Testis (tissue), 3 donors: ENCODE measurements around the gene NRP1. TPM values are rescaled to one million over a fixed set of nuclear protein-coding genes. Genes with fewer than 3 reads are reported as not detected.
A peak's percentile ranks its signal among the peaks of the same experiment; 100 is the strongest.

ENCODE experiments used
- DNase-seq: peaks from one replicate; pipeline ENCODE4 v3.0.0-alpha.2; 2019
- H3K27ac ChIP-seq, 2 donors: fragments of 200-600 bp; sonication (generic); one replicate each; pipeline ENCODE4 v1.5.1; 2019
- H3K27me3 ChIP-seq: fragments of 200-600 bp; sonication (generic); one replicate; pipeline ENCODE4 v1.5.1; 2019
- H3K36me3 ChIP-seq: fragments of 200-600 bp; sonication (generic); one replicate; pipeline ENCODE4 v1.5.1; 2017; ENCODE audit warnings: low read depth; ENCODE audit errors: missing control alignments
- H3K4me1 ChIP-seq: fragments of 200-600 bp; sonication (generic); one replicate; pipeline ENCODE4 v1.5.1; 2019
- H3K4me3 ChIP-seq, 2 donors: fragments of 200-600 bp; sonication (generic); one replicate each; pipeline ENCODE4 v1.5.1; 2017 to 2019
- H3K9me3 ChIP-seq: fragments of 200-600 bp; sonication (generic); one replicate; pipeline ENCODE4 v1.5.1; 2017
- CTCF ChIP-seq, 3 experiments: fragments of 450-650 bp in 2 of 3; fragments of 200-600 bp in 1 of 3; sonication (generic) in 1 of 3; IDR thresholded peaks; one replicate each; pipeline ENCODE4 v1.5.1; 2016 to 2019; ENCODE audit warnings: antibody characterized with exemption in 3 of 3, mild to moderate bottlenecking in 2 of 3, moderate library complexity in 1 of 3
- POLR2A ChIP-seq: fragments of 450-650 bp; IDR thresholded peaks from one replicate; pipeline ENCODE4 v1.6.1; 2017; ENCODE audit warnings: antibody characterized with exemption, mild to moderate bottlenecking, moderate library complexity
- WGBS, 2 donors: methylation state at CpG; one replicate each; pipeline ENCODE4 v1.1.5; 2018; 5-methylcytosine and 5-hydroxymethylcytosine counted together
- intact Hi-C: fragments of 100-400 bp; cut with DNase I; formaldehyde crosslinking; loops from one replicate; pipeline ENCODE4 v1.15.1; 2023; ENCODE audit warnings: low total_unique reads
- polyA plus RNA-seq: library from polyadenylated mRNA; stranded (reverse); fragments of 350-450 nt; fragmentation: Illumina TruSeq; extraction: RNeasy Lipid Tissue Mini Kit (QIAGEN cat#74804); gene quantifications from one replicate; pipeline ENCODE4 v1.2.3, GENCODE V29; 2014; ENCODE audit warnings: low read depth, low replicate concordance; ENCODE audit not compliant: insufficient read depth
- total RNA-seq, 2 donors: library from RNA; depleted of rRNA; stranded (reverse); fragments of >200 nt; gene quantifications; one replicate each; pipeline ENCODE4 v1.2.3, GENCODE V29; 2016

NRP1 gene
- total and polyA plus RNA-seq, 3 donors from 2014 or later = 15.9 to 23.8 (median 17.1) TPM

DNA sequence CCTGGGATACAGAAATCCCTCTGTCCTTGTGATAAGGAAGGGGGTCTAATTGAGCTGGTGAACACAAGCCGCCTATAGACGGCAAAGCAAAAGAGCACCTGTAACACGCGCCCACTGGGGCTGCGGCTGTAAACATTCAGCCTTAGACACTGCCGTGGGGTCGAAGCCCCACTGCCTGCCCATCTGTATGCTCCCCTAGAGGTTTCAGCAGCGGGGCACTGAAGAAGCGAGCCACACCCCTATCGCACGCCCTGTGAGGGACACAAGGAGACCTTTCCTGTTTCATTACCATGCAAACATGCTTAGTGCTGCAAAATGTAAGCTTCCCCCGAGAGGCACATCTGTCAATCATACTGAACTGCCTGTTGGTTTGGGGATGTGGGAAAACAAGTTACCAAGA is 82.1 kb downstream of the NRP1 start:
- intact Hi-C loops = no loop called here
- Histone ChIP-seq H3K36me3 (no peaks in the 10 kb centered on the region), H3K4me1 (peaks cover 4% of the 10 kb centered on the region), H3K27ac (no peak overlapping the region), H3K9me3 (no peaks in the 10 kb centered on the region), H3K27me3 (no peaks in the 10 kb centered on the region), H3K4me3 (peak overlapping the region in 1 of 2 donors; percentile 10)
- WGBS, 2 donors = 70 to 71% methylated on average over 5 to 12 of the region's 12 CpGs
- TF ChIP-seq CTCF (IDR thresholded peaks at IDR 0.05) (no peak), POLR2A (no peak)
- no peak for DNase-seq

GRCh38 chr10:33249659-33250345 is 84.7 kb downstream of the NRP1 start:
- Histone ChIP-seq H3K27ac (peak overlapping the region; percentile 46), H3K9me3 (no peaks in the 10 kb centered on the region), H3K4me1 (peaks cover 8% of the 10 kb centered on the region), H3K36me3 (no peaks in the 10 kb centered on the region), H3K27me3 (no peaks in the 10 kb centered on the region), H3K4me3 (no peak overlapping the region)
- no peak for DNase-seq
- intact Hi-C loops = no loop called here
- TF ChIP-seq CTCF (IDR thresholded peaks at IDR 0.05) = no peak
- TF ChIP-seq POLR2A = no peak
- WGBS, 2 donors = 45 to 57% methylated on average over 7 of the region's 7 CpGs

DNA sequence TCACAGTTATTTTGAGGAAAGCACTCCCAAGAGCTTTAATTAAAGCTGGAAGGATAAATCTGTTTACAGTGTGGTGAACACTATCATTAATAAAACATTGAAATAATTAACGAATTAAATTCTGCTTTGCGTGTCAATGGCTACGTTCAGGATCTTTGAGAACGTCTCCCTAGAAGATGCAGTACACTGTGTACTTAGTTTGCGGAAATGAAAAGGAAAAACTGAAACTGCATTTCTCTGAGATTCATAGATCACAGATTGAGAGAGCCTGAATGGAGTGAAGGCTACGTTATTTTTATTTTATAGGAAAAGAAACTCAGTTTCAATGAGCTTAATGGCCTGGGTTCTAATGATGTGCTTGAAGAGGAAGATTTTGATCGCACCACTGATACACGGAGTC is 85.3 kb downstream of the NRP1 start:
- Histone ChIP-seq H3K27ac (peak overlapping the region; percentile 46), H3K4me3 (no peak overlapping the region), H3K36me3 (no peaks in the 10 kb centered on the region), H3K27me3 (no peaks in the 10 kb centered on the region), H3K9me3 (no peaks in the 10 kb centered on the region), H3K4me1 (peaks cover 11% of the 10 kb centered on the region)
- intact Hi-C loops = no loop called here
- no peak for DNase-seq
- TF ChIP-seq POLR2A (no peak), CTCF (IDR thresholded peaks at IDR 0.05) (no peak)
- 45 to 58% methylated on average over 8 of the region's 8 CpGs for WGBS, 2 donors

DNA sequence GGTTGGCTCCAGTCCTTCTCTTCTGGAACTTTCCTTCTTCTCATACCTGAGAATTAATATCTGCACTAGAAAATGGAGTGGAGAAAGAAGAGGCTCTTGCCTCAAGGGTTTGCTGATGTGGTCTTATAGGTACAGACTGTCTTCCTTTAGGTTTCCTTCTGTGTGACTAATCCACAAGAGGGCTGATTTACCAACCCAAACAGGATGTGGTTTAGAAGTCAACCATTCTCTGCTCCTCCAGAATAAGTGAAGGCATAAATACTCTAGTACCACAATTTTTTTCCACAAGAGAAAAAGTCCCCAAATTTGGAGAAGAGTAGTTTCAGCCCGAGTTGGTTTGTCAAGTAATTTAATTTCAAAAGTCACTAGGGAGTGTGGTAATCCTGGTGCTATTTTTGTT is 85.8 kb downstream of the NRP1 start:
- no peak for DNase-seq

More for the DNA sequence above, 85.8 kb downstream of the NRP1 start:
- Histone ChIP-seq H3K4me1 (peaks cover 11% of the 10 kb centered on the region), H3K27me3 (no peaks in the 10 kb centered on the region), H3K9me3 (no peaks in the 10 kb centered on the region), H3K4me3 (no peak overlapping the region), H3K36me3 (no peaks in the 10 kb centered on the region), H3K27ac (peak overlapping the region; percentile 46)
- 33 to 65% methylated on average over 1 of the region's 1 CpG for WGBS, 2 donors
- intact Hi-C loops = no loop called here
- TF ChIP-seq CTCF (IDR thresholded peaks at IDR 0.05) = no peak
- TF ChIP-seq POLR2A = no peak
